HepG2 (cell line): Measurements from ENCODE around the gene STMN1.

Experiments
- HNF4A ChIP-seq: sonication (generic); formaldehyde crosslinking; IDR thresholded peaks from 2 replicates; pipeline ENCODE4 v1.4.0; 2020; ENCODE audit warnings: missing genetic modification reagents
- ZNF274 ChIP-seq: sonication (generic); formaldehyde crosslinking; IDR thresholded peaks from 2 replicates; pipeline ENCODE4 v1.5.1; 2020; ENCODE audit warnings: mild to moderate bottlenecking, missing genetic modification reagents

- no peak for TF ChIP-seq ZNF274 (CRISPR knock-in tag)
- TF ChIP-seq HNF4A: no peak
Observed at GRCh38 chr1:25954282-25954938, 48.2 kb upstream of the STMN1 start.
